Measurements from ENCODE around the gene OR6M1.

Gene OR6M1

GRCh38 chr11:123815122-123815521 lies 9.0 kb upstream of the OR6M1 start:
- H3K4me1 ChIP-seq (ENCODE audit: low read depth, poor library complexity, severe bottlenecking), result no peaks in the 10 kb centered on the region
- no peaks in the 10 kb centered on the region for H4K20me1 ChIP-seq (ENCODE audit: insufficient read depth)
- H3K27me3 ChIP-seq (ENCODE audit: insufficient read depth, low read depth), result no peaks in the 10 kb centered on the region
- no peak overlapping the region for H3K27ac ChIP-seq
- no peak overlapping the region for H3K9ac ChIP-seq
- H3K4me2 ChIP-seq, result no peak overlapping the region
- TF ChIP-seq CTCF (conservative IDR thresholded peaks at IDR 0.05; ENCODE audit: low read depth, low read length), result no peak
- H3K36me3 ChIP-seq (ENCODE audit: insufficient read depth), result no peaks in the 10 kb centered on the region
- no peak overlapping the region for H3K4me3 ChIP-seq (IDR thresholded peaks at IDR 0.05; ENCODE audit: insufficient read depth, low read depth, low read length)
- H3K79me2 ChIP-seq (ENCODE audit: insufficient read depth, low read depth), result no peaks in the 10 kb centered on the region
- no peak overlapping the region for H2AFZ ChIP-seq (ENCODE audit: low read depth)

GRCh38 chr11:123801765-123802164 lies 4.4 kb downstream of the OR6M1 start:
- no peak for TF ChIP-seq CTCF (conservative IDR thresholded peaks at IDR 0.05; ENCODE audit: low read depth, low read length)
- Histone ChIP-seq H4K20me1 (ENCODE audit: insufficient read depth) (no peaks in the 10 kb centered on the region), H2AFZ (ENCODE audit: low read depth) (no peak overlapping the region)

GRCh38 chr11:123800036-123800435 lies 6.1 kb downstream of the OR6M1 start:
- Histone ChIP-seq H3K27me3 (ENCODE audit: insufficient read depth, low read depth) (no peaks in the 10 kb centered on the region), H3K4me3 (IDR thresholded peaks at IDR 0.05; ENCODE audit: insufficient read depth, low read depth, low read length) (no peak overlapping the region), H4K20me1 (ENCODE audit: insufficient read depth) (no peaks in the 10 kb centered on the region), H2AFZ (ENCODE audit: low read depth) (no peak overlapping the region), H3K79me2 (ENCODE audit: insufficient read depth, low read depth) (no peaks in the 10 kb centered on the region), H3K4me2 (no peak overlapping the region), H3K9ac (no peak overlapping the region), H3K4me1 (ENCODE audit: low read depth, poor library complexity, severe bottlenecking) (no peaks in the 10 kb centered on the region), H3K36me3 (ENCODE audit: insufficient read depth) (no peaks in the 10 kb centered on the region), H3K27ac (no peak overlapping the region)
- TF ChIP-seq CTCF (conservative IDR thresholded peaks at IDR 0.05; ENCODE audit: low read depth, low read length), result no peak

More at GRCh38 chr11:123801765-123802164, 4.4 kb downstream of the OR6M1 start:
- no peaks in the 10 kb centered on the region for H3K79me2 ChIP-seq (ENCODE audit: insufficient read depth, low read depth)
- H3K27ac ChIP-seq, result no peak overlapping the region
- no peaks in the 10 kb centered on the region for H3K27me3 ChIP-seq (ENCODE audit: insufficient read depth, low read depth)
- H3K4me2 ChIP-seq, result no peak overlapping the region
- no peak overlapping the region for H3K9ac ChIP-seq
- no peak overlapping the region for H3K4me3 ChIP-seq (IDR thresholded peaks at IDR 0.05; ENCODE audit: insufficient read depth, low read depth, low read length)
- no peaks in the 10 kb centered on the region for H3K4me1 ChIP-seq (ENCODE audit: low read depth, poor library complexity, severe bottlenecking)
- no peaks in the 10 kb centered on the region for H3K36me3 ChIP-seq (ENCODE audit: insufficient read depth)

- H2AFZ ChIP-seq (ENCODE audit: low read depth), result no peak overlapping the region
- H3K9ac ChIP-seq, result no peak overlapping the region
- no peak overlapping the region for H3K27ac ChIP-seq
- H3K4me2 ChIP-seq, result no peak overlapping the region
- no peaks in the 10 kb centered on the region for H4K20me1 ChIP-seq (ENCODE audit: insufficient read depth)
- H3K4me1 ChIP-seq (ENCODE audit: low read depth, poor library complexity, severe bottlenecking), result no peaks in the 10 kb centered on the region
- no peak overlapping the region for H3K4me3 ChIP-seq (IDR thresholded peaks at IDR 0.05; ENCODE audit: insufficient read depth, low read depth, low read length)
- H3K36me3 ChIP-seq (ENCODE audit: insufficient read depth), result no peaks in the 10 kb centered on the region
- no peaks in the 10 kb centered on the region for H3K27me3 ChIP-seq (ENCODE audit: insufficient read depth, low read depth)
- TF ChIP-seq CTCF (conservative IDR thresholded peaks at IDR 0.05; ENCODE audit: low read depth, low read length), result no peak
- no peaks in the 10 kb centered on the region for H3K79me2 ChIP-seq (ENCODE audit: insufficient read depth, low read depth)
Measured at GRCh38 chr11:123799438-123799837, 6.7 kb downstream of the OR6M1 start.

Measured in KMS-11 (cell line).